Neutrophil (primary cell): ENCODE results near the gene MTG1.

Experiments used
- H3K27ac ChIP-seq: fragments of 200-600 bp; sonication (generic); 2 replicates; pipeline ENCODE4 v1.5.1; 2016; ENCODE audit warnings: mild to moderate bottlenecking, moderate library complexity
- H3K27me3 ChIP-seq: fragments of 200-600 bp; sonication (generic); 2 replicates; pipeline ENCODE4 v1.6.0; 2016; ENCODE audit warnings: mild to moderate bottlenecking
- H3K36me3 ChIP-seq: fragments of 200-600 bp; sonication (generic); 2 replicates; pipeline ENCODE4 v1.5.1; 2017
- H3K4me1 ChIP-seq, 2 experiments: fragments of 200-600 bp in 1 of 2; sonication (generic) in 1 of 2; 1 replicate in 1 of 2; 2 replicates in 1 of 2; pipeline versions ENCODE4 v1.5.1 to v1.6.1; 2013 to 2016; ENCODE audit warnings: low read depth in 1 of 2, low read length in 1 of 2, mild to moderate bottlenecking in 1 of 2, moderate library complexity in 1 of 2; ENCODE audit not compliant: control insufficient read depth in 1 of 2, insufficient read depth in 1 of 2
- H3K4me3 ChIP-seq, 2 experiments: fragments of 200-600 bp in 1 of 2; sonication (generic) in 1 of 2; 1 replicate in 1 of 2; 2 replicates in 1 of 2; pipeline ENCODE4 v1.5.1; 2013 to 2016; ENCODE audit warnings: low read depth in 1 of 2, low read length in 1 of 2, mild to moderate bottlenecking in 1 of 2, moderate library complexity in 1 of 2
- H3K9me3 ChIP-seq: fragments of 200-600 bp; sonication (generic); 2 replicates; pipeline ENCODE4 v1.5.1; 2016
- TF ChIP-seq, protein P1 (sequence below): fragments of 200-600 bp; sonication (generic); IDR thresholded peaks from 2 replicates; pipeline ENCODE4 v1.5.1; 2016; ENCODE audit warnings: antibody characterized with exemption

MTG1 gene

GRCh38 chr10:133390597-133391248, 3.2 kb upstream of the MTG1 start:
- H3K4me1 ChIP-seq = peaks cover 23 to 28% of the 10 kb centered on the region in 2 experiments
- TF ChIP-seq, protein P1, sequence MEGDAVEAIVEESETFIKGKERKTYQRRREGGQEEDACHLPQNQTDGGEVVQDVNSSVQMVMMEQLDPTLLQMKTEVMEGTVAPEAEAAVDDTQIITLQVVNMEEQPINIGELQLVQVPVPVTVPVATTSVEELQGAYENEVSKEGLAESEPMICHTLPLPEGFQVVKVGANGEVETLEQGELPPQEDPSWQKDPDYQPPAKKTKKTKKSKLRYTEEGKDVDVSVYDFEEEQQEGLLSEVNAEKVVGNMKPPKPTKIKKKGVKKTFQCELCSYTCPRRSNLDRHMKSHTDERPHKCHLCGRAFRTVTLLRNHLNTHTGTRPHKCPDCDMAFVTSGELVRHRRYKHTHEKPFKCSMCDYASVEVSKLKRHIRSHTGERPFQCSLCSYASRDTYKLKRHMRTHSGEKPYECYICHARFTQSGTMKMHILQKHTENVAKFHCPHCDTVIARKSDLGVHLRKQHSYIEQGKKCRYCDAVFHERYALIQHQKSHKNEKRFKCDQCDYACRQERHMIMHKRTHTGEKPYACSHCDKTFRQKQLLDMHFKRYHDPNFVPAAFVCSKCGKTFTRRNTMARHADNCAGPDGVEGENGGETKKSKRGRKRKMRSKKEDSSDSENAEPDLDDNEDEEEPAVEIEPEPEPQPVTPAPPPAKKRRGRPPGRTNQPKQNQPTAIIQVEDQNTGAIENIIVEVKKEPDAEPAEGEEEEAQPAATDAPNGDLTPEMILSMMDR = no peak
- H3K4me3 ChIP-seq = no peak overlapping the region
- H3K27ac ChIP-seq = no peak overlapping the region
- H3K9me3 ChIP-seq = no peaks in the 10 kb centered on the region
- no peaks in the 10 kb centered on the region for H3K36me3 ChIP-seq
- H3K27me3 ChIP-seq = no peaks in the 10 kb centered on the region

- TF ChIP-seq, protein P1 = no peak
- no peak overlapping the region for H3K27ac ChIP-seq
Observed at GRCh38 chr10:133391249-133391635, 2.7 kb upstream of the MTG1 start.

DNA sequence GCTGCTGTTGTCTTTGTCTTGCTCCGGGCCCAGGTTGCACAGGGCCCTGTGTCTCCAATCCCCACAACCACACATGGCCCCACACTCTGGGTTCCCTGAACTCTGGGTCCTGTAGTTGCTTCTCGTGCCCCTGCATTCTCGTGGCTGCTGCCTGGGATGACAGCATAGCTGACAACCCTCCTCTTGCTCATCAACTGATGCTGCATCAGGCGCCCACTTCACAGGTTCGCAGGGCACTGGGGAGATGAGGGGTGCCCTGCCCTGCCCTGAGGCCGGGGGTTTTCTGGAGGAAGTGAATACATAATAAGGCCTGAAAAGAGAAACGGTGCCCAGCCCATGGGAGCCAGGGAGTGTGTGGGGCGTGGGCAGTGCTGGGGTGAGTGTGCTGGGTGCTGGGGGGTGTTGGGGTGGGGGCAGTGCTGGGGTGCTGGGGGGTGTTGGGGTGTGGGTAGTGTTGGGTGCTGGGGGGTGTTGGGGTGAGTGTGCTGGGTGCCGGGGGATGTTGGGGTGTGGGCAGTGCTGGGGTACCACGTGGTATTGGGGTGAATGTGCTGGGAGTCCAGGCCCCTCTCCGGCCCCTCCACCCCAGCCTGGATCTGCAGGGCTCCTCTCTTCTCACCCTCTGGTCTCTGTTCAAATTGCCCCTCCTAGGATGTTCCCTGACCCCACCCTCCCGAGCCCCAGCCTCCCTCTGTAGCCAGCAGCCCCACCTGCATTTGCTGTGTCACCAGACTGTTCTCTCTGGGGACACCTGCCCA, 2.0 kb upstream of the MTG1 start:
- Histone ChIP-seq H3K4me1 (peaks cover 23 to 28% of the 10 kb centered on the region in 2 experiments), H3K36me3 (no peaks in the 10 kb centered on the region), H3K9me3 (no peaks in the 10 kb centered on the region), H3K27ac (no peak overlapping the region), H3K27me3 (no peaks in the 10 kb centered on the region), H3K4me3 (no peak overlapping the region)
- TF ChIP-seq, protein P1 = no peak

More at GRCh38 chr10:133391249-133391635, 2.7 kb upstream of the MTG1 start:
- no peak overlapping the region for H3K4me3 ChIP-seq
- H3K9me3 ChIP-seq = no peaks in the 10 kb centered on the region
- H3K4me1 ChIP-seq = peaks cover 23 to 28% of the 10 kb centered on the region in 2 experiments
- no peaks in the 10 kb centered on the region for H3K27me3 ChIP-seq
- no peaks in the 10 kb centered on the region for H3K36me3 ChIP-seq

GRCh38 chr10:133393401-133394063, 425 bp upstream of the MTG1 start:
- no peaks in the 10 kb centered on the region for H3K27me3 ChIP-seq
- H3K27ac ChIP-seq = peak overlapping the region; percentile 75
- H3K36me3 ChIP-seq = peaks cover 9% of the 10 kb centered on the region
- TF ChIP-seq, protein P1 = no peak
- peaks cover 23 to 28% of the 10 kb centered on the region in 2 experiments for H3K4me1 ChIP-seq
- no peaks in the 10 kb centered on the region for H3K9me3 ChIP-seq
- peak overlapping the region; percentile 64 to 88 for H3K4me3 ChIP-seq

DNA sequence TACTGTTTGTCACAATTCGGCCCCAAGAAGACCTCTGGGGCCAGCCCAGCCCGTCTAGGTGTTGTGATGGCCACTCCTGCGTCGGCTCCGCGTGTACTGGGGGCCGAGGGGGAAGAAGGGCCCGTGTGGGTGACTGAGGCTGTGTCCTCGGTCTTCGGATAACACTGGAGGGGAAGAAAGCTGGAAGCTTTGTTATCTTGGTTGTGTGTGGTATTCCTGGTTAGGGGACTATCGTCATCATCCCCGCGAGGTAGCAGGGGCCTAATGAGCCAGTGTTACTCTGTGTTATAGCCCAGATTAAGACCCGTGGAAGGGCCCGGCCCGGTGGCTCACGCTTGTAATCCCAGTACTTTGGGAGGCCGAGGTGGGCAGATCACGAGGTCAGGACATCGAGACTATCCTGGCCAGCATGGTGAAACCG, 854 bp downstream of the MTG1 start:
- H3K27ac ChIP-seq = peak overlapping the region; percentile 75
- peaks cover 13 to 20% of the 10 kb centered on the region in 2 experiments for H3K4me1 ChIP-seq
- H3K36me3 ChIP-seq = peaks cover 20% of the 10 kb centered on the region
- H3K9me3 ChIP-seq = no peaks in the 10 kb centered on the region
- peak overlapping the region; percentile 64 to 88 for H3K4me3 ChIP-seq
- TF ChIP-seq, protein P1 = no peak
- H3K27me3 ChIP-seq = no peaks in the 10 kb centered on the region
